Loucy (cell line): ENCODE results near the gene TBX10.
"Not testable (repeated sequence)": the region's sequence is repeated elsewhere in the genome, so short reads cannot be mapped to it uniquely, and the experiment has no call there.

Source experiments
- H2AFZ ChIP-seq: fragments of 200-600 bp; sonication (generic); 2 replicates; pipeline ENCODE4 v1.6.0; 2016; ENCODE audit warnings: antibody characterized with exemption, mild to moderate bottlenecking, low read length, moderate library complexity
- H3F3A ChIP-seq: fragments of 200-600 bp; 2 replicates; pipeline ENCODE4 v1.6.0; 2016; ENCODE audit warnings: antibody characterized with exemption, low read depth, mild to moderate bottlenecking
- H3K27me3 ChIP-seq: fragments of 200-600 bp; sonication (generic); 2 replicates; pipeline ENCODE4 v1.6.1; 2014; ENCODE audit warnings: low read length, mild to moderate bottlenecking; ENCODE audit not compliant: insufficient read depth, poor library complexity, severe bottlenecking
- H3K36me3 ChIP-seq: fragments of 200-600 bp; sonication (generic); 2 replicates; pipeline ENCODE4 v1.6.1; 2016; ENCODE audit warnings: low read length; ENCODE audit not compliant: insufficient read depth
- H3K4me1 ChIP-seq: fragments of 200-600 bp; sonication (generic); 2 replicates; pipeline ENCODE4 v1.5.1; 2014; ENCODE audit warnings: low read length, mild to moderate bottlenecking; ENCODE audit not compliant: insufficient read depth, poor library complexity, severe bottlenecking
- H3K4me2 ChIP-seq: fragments of 200-600 bp; sonication (generic); 2 replicates; pipeline ENCODE4 v1.6.0; 2014; ENCODE audit warnings: antibody characterized with exemption, low read length, low read depth, mild to moderate bottlenecking; ENCODE audit not compliant: poor library complexity, severe bottlenecking
- H3K4me3 ChIP-seq: fragments of 200-600 bp; sonication (generic); 2 replicates; pipeline ENCODE4 v1.5.1; 2014; ENCODE audit warnings: low read length, mild to moderate bottlenecking, mixed read lengths; ENCODE audit not compliant: poor library complexity, severe bottlenecking
- H3K79me2 ChIP-seq: fragments of 200-600 bp; sonication (generic); 2 replicates; pipeline ENCODE4 v1.6.1; 2014; ENCODE audit warnings: low read length; ENCODE audit not compliant: insufficient read depth
- H3K9ac ChIP-seq: fragments of 200-600 bp; sonication (generic); 2 replicates; pipeline ENCODE4 v1.6.0; 2014; ENCODE audit warnings: mild to moderate bottlenecking, low read depth, low read length, moderate library complexity; ENCODE audit not compliant: poor library complexity, severe bottlenecking
- H3K9me2 ChIP-seq: fragments of 200-600 bp; sonication (generic); replicated peaks from 2 replicates; pipeline ENCODE4 v1.6.1; 2016; ENCODE audit warnings: low read depth, low read length, mixed read lengths
- H3K9me3 ChIP-seq: fragments of 200-600 bp; sonication (generic); 2 replicates; pipeline ENCODE4 v1.6.1; 2014; ENCODE audit warnings: mild to moderate bottlenecking, antibody characterized with exemption, low read length, low read depth; ENCODE audit not compliant: insufficient read depth
- H4K20me1 ChIP-seq: fragments of 200-600 bp; sonication (generic); 2 replicates; pipeline ENCODE4 v1.6.0; 2014; ENCODE audit warnings: antibody characterized with exemption, low read length, mild to moderate bottlenecking; ENCODE audit not compliant: insufficient read depth, poor library complexity, severe bottlenecking
- CTCF ChIP-seq: fragments of 200-600 bp; sonication (generic); conservative IDR thresholded peaks from 2 replicates; pipeline ENCODE4 v1.5.1; 2014; ENCODE audit warnings: mild to moderate bottlenecking, antibody characterized with exemption, low read length
- EZH2phosphoT487 ChIP-seq: fragments of 200-600 bp; IDR thresholded peaks from 2 replicates; pipeline ENCODE4 v1.6.1; 2018; ENCODE audit warnings: antibody characterized with exemption, mild to moderate bottlenecking, moderate library complexity, borderline replicate concordance

The TBX10 gene

GRCh38 chr11:67627812-67628624 is 11.5 kb downstream of the TBX10 start:
- Histone ChIP-seq H4K20me1 (peaks cover 6% of the 10 kb centered on the region), H3K9me2 (no peaks in the 10 kb centered on the region), H3K4me2 (peak overlapping the region; percentile 83), H3K79me2 (peaks cover 35% of the 10 kb centered on the region; the same call in 1 of the 2 replicates), H3K27me3 (no peaks in the 10 kb centered on the region), H3K9ac (peak overlapping the region; percentile 76), H3K4me3 (peak overlapping the region; percentile 78), H2AFZ (no peak overlapping the region), H3K4me1 (peaks cover 33% of the 10 kb centered on the region), H3K9me3 (no peaks in the 10 kb centered on the region), H3F3A (no peaks in the 10 kb centered on the region), H3K36me3 (no peaks in the 10 kb centered on the region)
- TF ChIP-seq CTCF (no peak), EZH2phosphoT487 (no peak)

- Histone ChIP-seq H3K9ac (no peak overlapping the region), H3K27me3 (no peaks in the 10 kb centered on the region), H3K9me3 (no peaks in the 10 kb centered on the region), H3K9me2 (no peaks in the 10 kb centered on the region), H2AFZ (no peak overlapping the region), H3K4me2 (no peak overlapping the region), H3K36me3 (no peaks in the 10 kb centered on the region), H3K79me2 (peaks cover 35% of the 10 kb centered on the region; the same call in 1 of the 2 replicates), H4K20me1 (peaks cover 6% of the 10 kb centered on the region), H3K4me1 (peaks cover 33% of the 10 kb centered on the region), H3F3A (no peaks in the 10 kb centered on the region), H3K4me3 (no peak overlapping the region)
- TF ChIP-seq CTCF = no peak
- TF ChIP-seq EZH2phosphoT487 = no peak
These were observed 12.1 kb downstream of the TBX10 start for GRCh38 chr11:67627441-67627811.

GRCh38 chr11:67626970-67627369 is 12.6 kb downstream of the TBX10 start:
- Histone ChIP-seq H3K9me3 (no peaks in the 10 kb centered on the region), H3K27me3 (no peaks in the 10 kb centered on the region), H3K36me3 (no peaks in the 10 kb centered on the region), H2AFZ (no peak overlapping the region), H3F3A (no peaks in the 10 kb centered on the region), H3K4me1 (peaks cover 33% of the 10 kb centered on the region), H3K79me2 (peaks cover 36% of the 10 kb centered on the region; the same call in 1 of the 2 replicates), H3K4me3 (no peak overlapping the region), H4K20me1 (peaks cover 6% of the 10 kb centered on the region), H3K9ac (no peak overlapping the region), H3K9me2 (no peaks in the 10 kb centered on the region), H3K4me2 (no peak overlapping the region)
- TF ChIP-seq CTCF (no peak), EZH2phosphoT487 (no peak)

GRCh38 chr11:67626131-67626833 is 13.3 kb downstream of the TBX10 start:
- peaks cover 27% of the 10 kb centered on the region for H3K4me1 ChIP-seq
- not testable (repeated sequence) for H3K9ac ChIP-seq, H3K9me2 ChIP-seq, H3K36me3 ChIP-seq, H4K20me1 ChIP-seq, H3K27me3 ChIP-seq, H3K9me3 ChIP-seq, H3F3A ChIP-seq, H2AFZ ChIP-seq, H3K4me2 ChIP-seq, H3K4me3 ChIP-seq
- H3K79me2 ChIP-seq = peaks cover 43% of the 10 kb centered on the region; the same call in 1 of the 2 replicates

GRCh38 chr11:67623795-67624194 is 15.8 kb downstream of the TBX10 start:
- H3K4me1 ChIP-seq = peaks cover 18% of the 10 kb centered on the region
- H3K4me3 ChIP-seq = peak overlapping the region; percentile 56

More at GRCh38 chr11:67623795-67624194, 15.8 kb downstream of the TBX10 start:
- H3K9ac ChIP-seq, H2AFZ ChIP-seq, H3F3A ChIP-seq, H3K9me3 ChIP-seq, H3K27me3 ChIP-seq, H3K36me3 ChIP-seq, H3K9me2 ChIP-seq: not testable (repeated sequence)
- Histone ChIP-seq H3K79me2 (peaks cover 51% of the 10 kb centered on the region), H4K20me1 (peaks cover 12% of the 10 kb centered on the region), H3K4me2 (peak overlapping the region; percentile 51)
